CMK (cell line): Measurements from ENCODE around the gene PDCD7.
"Not testable (repeated sequence)": the region's sequence is repeated elsewhere in the genome, so short reads cannot be mapped to it uniquely, and the experiment has no call there.

ENCODE experiments used
- DNase-seq: peaks from one replicate; pipeline ENCODE4 v3.0.0-alpha.2; 2010; ENCODE audit warnings: low read depth

Gene PDCD7

DNA sequence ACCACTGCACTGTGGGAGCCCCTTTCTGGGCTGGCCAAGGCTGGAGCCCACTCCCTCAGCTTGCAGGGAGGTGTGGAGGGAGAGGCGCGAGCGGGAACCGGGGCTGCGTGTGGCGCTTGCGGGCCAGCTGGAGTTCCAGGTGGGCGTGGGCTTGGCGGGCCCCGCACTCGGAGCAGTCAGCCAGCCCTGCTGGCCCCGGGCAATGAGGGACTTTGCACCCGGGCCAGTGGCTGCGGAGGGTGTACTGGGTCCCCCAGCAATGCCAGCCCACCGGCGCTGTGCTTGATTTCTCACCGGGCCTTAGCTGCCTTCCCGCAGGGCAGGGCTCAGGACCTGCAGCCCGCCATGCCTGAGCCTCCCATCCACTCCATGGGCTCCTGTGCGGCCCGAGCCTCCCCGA lies 58.7 kb downstream of the PDCD7 start:
- not testable (repeated sequence) for DNase-seq

GRCh38 chr15:65072617-65073016 lies 61.0 kb downstream of the PDCD7 start:
- no peak for DNase-seq

DNA sequence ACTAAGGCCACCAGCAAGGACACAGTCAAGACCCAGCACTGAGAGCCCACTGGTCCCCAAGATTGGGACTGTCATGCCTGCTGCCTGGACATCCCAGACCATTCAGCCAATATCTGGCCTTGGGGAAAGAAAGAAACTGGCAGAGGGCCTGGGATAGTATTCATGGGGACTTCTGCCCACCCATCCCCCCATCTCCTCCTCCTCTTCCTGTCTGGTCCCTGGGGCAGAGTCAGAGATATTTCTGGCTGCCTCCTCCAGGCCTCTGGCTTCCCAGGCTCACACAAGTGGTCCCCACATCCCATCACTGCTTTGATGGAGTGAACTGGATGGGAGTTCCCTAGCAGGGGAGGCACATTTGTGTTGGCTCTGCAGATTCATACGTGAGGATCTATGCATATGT lies 61.6 kb downstream of the PDCD7 start:
- DNase-seq = no peak

- DNase-seq = no peak
Measured at GRCh38 chr15:65071381-65071811, 62.2 kb downstream of the PDCD7 start.

- no peak for DNase-seq
Measured at GRCh38 chr15:65069779-65070546, 63.6 kb downstream of the PDCD7 start.

DNA sequence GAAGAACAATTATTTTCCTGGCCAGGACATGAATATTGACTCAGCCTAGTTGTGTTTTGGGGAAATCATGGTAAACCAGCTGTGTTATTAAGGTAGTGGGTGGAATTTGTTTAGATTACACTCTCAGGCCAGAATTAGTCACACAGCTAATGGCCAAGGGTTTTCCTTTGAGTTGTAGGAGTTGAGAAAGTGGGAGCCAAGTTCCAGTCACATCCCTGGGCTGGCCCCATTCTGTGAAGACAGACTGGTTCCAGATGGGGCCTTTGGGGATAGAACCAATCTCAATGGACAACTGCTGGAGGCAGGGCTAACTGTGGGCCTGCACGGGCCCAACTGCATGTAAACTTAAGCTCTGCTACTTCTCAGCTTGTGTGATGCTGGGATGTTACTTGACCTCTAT lies 64.4 kb downstream of the PDCD7 start:
- DNase-seq = no peak

DNA sequence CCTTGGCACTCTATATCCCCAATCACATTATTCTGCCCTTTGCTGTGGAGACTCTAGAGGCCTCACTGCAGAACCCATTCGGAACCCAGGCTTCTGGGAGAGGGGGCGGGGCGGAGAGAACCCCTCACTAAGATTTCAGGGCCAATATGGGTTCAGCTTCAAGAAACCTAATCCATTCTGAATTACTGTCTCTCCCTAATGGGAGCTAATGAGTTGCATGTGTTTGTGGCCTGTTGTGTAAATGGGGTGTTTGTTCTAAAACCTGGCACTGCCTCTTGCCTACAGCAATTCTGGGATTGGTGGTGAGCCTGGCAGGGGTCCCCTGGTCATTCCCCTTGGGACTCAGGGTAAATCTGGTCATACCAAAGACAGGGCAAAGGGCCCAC lies 65.2 kb downstream of the PDCD7 start:
- DNase-seq = no peak

GRCh38 chr15:65067645-65068402 lies 65.8 kb downstream of the PDCD7 start, which contains the start of gene RASL12:
RASL12 (minus strand) TSS chr15:65067991; CDS start chr15:65067835, 156 bp downstream.
- no peak for DNase-seq
